Left ventricle myocardium superior (tissue), 1 donor: ENCODE results near the gene TXNDC11. TPM values are rescaled to one million over a fixed set of nuclear protein-coding genes. Genes with fewer than 3 reads are reported as not detected.
"Not testable (repeated sequence)": the region's sequence is repeated elsewhere in the genome, so short reads cannot be mapped to it uniquely, and the experiment has no call there.

Source experiments
- ATAC-seq: fragments of 200-7000 bp; cut with Tn5 transposase; one replicate; pipeline ENCODE4 v1.9.1; 2020; ENCODE audit warnings: mild to moderate bottlenecking, moderate library complexity
- DNase-seq: peaks from one replicate; pipeline ENCODE4 v3.0.0-alpha.2; 2020
- intact Hi-C: fragments of 100-400 bp; cut with micrococcal nuclease; formaldehyde crosslinking; loops from one replicate; pipeline ENCODE4 v1.11.0; 2022
- long read RNA-seq: library from polyadenylated mRNA; unstranded; transcript quantifications from one replicate; pipeline ENCODE4 v2.0.0, GENCODE V29; 2021
- total RNA-seq: library from RNA; stranded (reverse); fragmentation: NEBNext Ultra II Directional; extraction: Animal tissue kit (Norgen Biotek cat#: 25700); gene quantifications from one replicate; pipeline ENCODE4 v1.2.1, GENCODE V29; 2021
- donor health status: DM: no; HTN: yes; CAD: no; lungs with severe emphysema.

The TXNDC11 gene
- total RNA-seq: 20.8 TPM
- long read RNA-seq, transcript TXNDC11-201 (12 exons, 3,140 nt): major isoform, 15 of 39 reads
- long read RNA-seq, partial matches to known transcripts: 8 of 39 reads
- long read RNA-seq, other reads (novel, unspliced or antisense): 16 of 39 reads

GRCh38 chr16:11742536-11743307 lies at the start of gene TXNDC11:
TXNDC11 (minus strand) TSS chr16:11742857; CDS start chr16:11742730, 127 bp downstream.
- DNase-seq (peak; percentile 100), ATAC-seq (peak; percentile 97)
- intact Hi-C loops: loop anchor here (10.0 kb wide), 1 partner anchor 52 kb away; the partner anchor contains the start of gene ZC3H7A

- DNase-seq (no peak), ATAC-seq (peak; percentile 13)
- intact Hi-C loops: loop anchor here (10.0 kb wide), 1 partner anchor 46 kb away; the partner anchor contains the start of gene TXNDC11
Measured at GRCh38 chr16:11791144-11791828, 48.6 kb upstream of the TXNDC11 start.

GRCh38 chr16:11788914-11789313 lies 46.3 kb upstream of the TXNDC11 start:
- DNase-seq: no peak
- no peak for ATAC-seq
- intact Hi-C loops: no loop called here

GRCh38 chr16:11784980-11785599 lies 42.4 kb upstream of the TXNDC11 start:
- DNase-seq, ATAC-seq, intact Hi-C loops: not testable (repeated sequence)

- intact Hi-C loops, DNase-seq, ATAC-seq: not testable (repeated sequence)
Measured at GRCh38 chr16:11784381-11784780, 41.7 kb upstream of the TXNDC11 start.

GRCh38 chr16:11784038-11784369 lies 41.3 kb upstream of the TXNDC11 start:
- ATAC-seq (no peak), DNase-seq (no peak)
- intact Hi-C loops: no loop called here

GRCh38 chr16:11783319-11784037 lies 40.8 kb upstream of the TXNDC11 start:
- ATAC-seq (peak; percentile 47), DNase-seq (no peak)
- intact Hi-C loops: no loop called here

- intact Hi-C loops: no loop called here
- DNase-seq (no peak), ATAC-seq (peak; percentile 18)
Measured at GRCh38 chr16:11781773-11782172, 39.1 kb upstream of the TXNDC11 start.

GRCh38 chr16:11780991-11781680 lies 38.5 kb upstream of the TXNDC11 start:
- intact Hi-C loops: no loop called here
- no peak for DNase-seq
- no peak for ATAC-seq

GRCh38 chr16:11779074-11779473 lies 36.4 kb upstream of the TXNDC11 start:
- intact Hi-C loops: no loop called here

GRCh38 chr16:11774065-11774626 lies 31.5 kb upstream of the TXNDC11 start:
- ATAC-seq (no peak), DNase-seq (no peak)
- intact Hi-C loops: no loop called here

More at GRCh38 chr16:11779074-11779473, 36.4 kb upstream of the TXNDC11 start:
- DNase-seq: no peak
- ATAC-seq: no peak

- ATAC-seq (no peak), DNase-seq (no peak)
- intact Hi-C loops: no loop called here
Measured at GRCh38 chr16:11768849-11769248, 26.2 kb upstream of the TXNDC11 start.

GRCh38 chr16:11762431-11762830 lies 19.8 kb upstream of the TXNDC11 start:
- intact Hi-C loops: no loop called here
- DNase-seq (no peak), ATAC-seq (no peak)

- DNase-seq: no peak
- intact Hi-C loops: no loop called here
- no peak for ATAC-seq
Measured at GRCh38 chr16:11759997-11760396, 17.3 kb upstream of the TXNDC11 start.

- ATAC-seq (no peak), DNase-seq (no peak)
- intact Hi-C loops: no loop called here
Measured at GRCh38 chr16:11759163-11759834, 16.6 kb upstream of the TXNDC11 start.

GRCh38 chr16:11757671-11758545 lies 15.3 kb upstream of the TXNDC11 start:
- no peak for ATAC-seq
- intact Hi-C loops: no loop called here
- no peak for DNase-seq

GRCh38 chr16:11756248-11756647 lies 13.6 kb upstream of the TXNDC11 start:
- ATAC-seq (no peak), DNase-seq (no peak)
- intact Hi-C loops: no loop called here
